Measurements from ENCODE around the gene IPO5. TPM values are rescaled to one million over a fixed set of nuclear protein-coding genes. Genes with fewer than 3 reads are reported as not detected.

The IPO5 gene
- total and polyA plus RNA-seq, 2 of the 4 experiments (the other 2 are of a cell fraction), result 89.2 to 270 TPM

DNA sequence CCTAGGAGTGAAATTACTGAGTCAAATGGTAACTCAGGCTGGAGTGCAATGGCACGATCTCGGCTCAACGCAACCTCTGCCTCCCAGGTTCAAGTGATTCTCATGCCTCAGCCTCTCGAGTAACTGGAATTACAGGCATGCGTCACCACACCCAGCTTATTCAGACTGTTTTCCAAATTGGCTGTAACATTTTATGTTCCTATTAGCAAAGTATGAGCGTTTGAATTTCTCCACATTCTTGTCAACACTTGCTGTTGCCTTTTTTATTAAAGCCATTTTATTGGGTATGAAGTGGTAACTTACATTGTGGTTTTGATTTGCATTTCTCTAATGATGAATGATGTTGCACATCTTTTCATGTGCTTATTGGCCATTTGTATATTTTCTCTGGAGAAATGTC, 7.9 kb downstream of the IPO5 start:
- no peak overlapping the region for H2BK15ac ChIP-seq (ENCODE audit: low read depth, low read length)
- H2AK5ac ChIP-seq (ENCODE audit: low read depth, low read length), result no peak overlapping the region
- BruUV-seq (replicated peaks), result no TSS peak
- POLR2A ChIA-PET (ENCODE audit: unreplicated experiment), result no interaction called here
- TF ChIP-seq RFX5 (IDR thresholded peaks at IDR 0.05; ENCODE audit: low read depth, low read length) (no peak), POLR2A (IDR thresholded peaks at IDR 0.05; ENCODE audit: low read depth, low read length) (no peak), NFE2L2 (IDR thresholded peaks at IDR 0.05; ENCODE audit: low read depth, low read length) (no peak), CHD1 (IDR thresholded peaks at IDR 0.05; ENCODE audit: low read depth, low read length) (no peak), MAFK (IDR thresholded peaks at IDR 0.05; ENCODE audit: low read depth, low read length) (no peak), RCOR1 (IDR thresholded peaks at IDR 0.05; ENCODE audit: insufficient replicate concordance, low read length) (no peak), CEBPB (IDR thresholded peaks at IDR 0.05; ENCODE audit: low read depth, low read length) (no peak), BHLHE40 (IDR thresholded peaks at IDR 0.05; ENCODE audit: low read depth, low read length) (no peak), MAZ (IDR thresholded peaks at IDR 0.05; ENCODE audit: borderline replicate concordance, low read depth, low read length) (no peak), FOS (IDR thresholded peaks at IDR 0.05; ENCODE audit: low read depth, low read length) (no peak), SMC3 (IDR thresholded peaks at IDR 0.05; ENCODE audit: low read depth, low read length) (no peak), RAD21 (IDR thresholded peaks at IDR 0.05; ENCODE audit: low read length) (no peak)
- TF ChIP-seq, protein P1, sequence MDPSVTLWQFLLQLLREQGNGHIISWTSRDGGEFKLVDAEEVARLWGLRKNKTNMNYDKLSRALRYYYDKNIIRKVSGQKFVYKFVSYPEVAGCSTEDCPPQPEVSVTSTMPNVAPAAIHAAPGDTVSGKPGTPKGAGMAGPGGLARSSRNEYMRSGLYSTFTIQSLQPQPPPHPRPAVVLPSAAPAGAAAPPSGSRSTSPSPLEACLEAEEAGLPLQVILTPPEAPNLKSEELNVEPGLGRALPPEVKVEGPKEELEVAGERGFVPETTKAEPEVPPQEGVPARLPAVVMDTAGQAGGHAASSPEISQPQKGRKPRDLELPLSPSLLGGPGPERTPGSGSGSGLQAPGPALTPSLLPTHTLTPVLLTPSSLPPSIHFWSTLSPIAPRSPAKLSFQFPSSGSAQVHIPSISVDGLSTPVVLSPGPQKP (IDR thresholded peaks at IDR 0.05; ENCODE audit: borderline replicate concordance, low read depth, low read length), result no peak
- TF ChIP-seq, protein P2, sequence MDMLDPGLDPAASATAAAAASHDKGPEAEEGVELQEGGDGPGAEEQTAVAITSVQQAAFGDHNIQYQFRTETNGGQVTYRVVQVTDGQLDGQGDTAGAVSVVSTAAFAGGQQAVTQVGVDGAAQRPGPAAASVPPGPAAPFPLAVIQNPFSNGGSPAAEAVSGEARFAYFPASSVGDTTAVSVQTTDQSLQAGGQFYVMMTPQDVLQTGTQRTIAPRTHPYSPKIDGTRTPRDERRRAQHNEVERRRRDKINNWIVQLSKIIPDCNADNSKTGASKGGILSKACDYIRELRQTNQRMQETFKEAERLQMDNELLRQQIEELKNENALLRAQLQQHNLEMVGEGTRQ (IDR thresholded peaks at IDR 0.05; ENCODE audit: low read depth, low read length), result no peak
- TF ChIP-seq, protein P3, sequence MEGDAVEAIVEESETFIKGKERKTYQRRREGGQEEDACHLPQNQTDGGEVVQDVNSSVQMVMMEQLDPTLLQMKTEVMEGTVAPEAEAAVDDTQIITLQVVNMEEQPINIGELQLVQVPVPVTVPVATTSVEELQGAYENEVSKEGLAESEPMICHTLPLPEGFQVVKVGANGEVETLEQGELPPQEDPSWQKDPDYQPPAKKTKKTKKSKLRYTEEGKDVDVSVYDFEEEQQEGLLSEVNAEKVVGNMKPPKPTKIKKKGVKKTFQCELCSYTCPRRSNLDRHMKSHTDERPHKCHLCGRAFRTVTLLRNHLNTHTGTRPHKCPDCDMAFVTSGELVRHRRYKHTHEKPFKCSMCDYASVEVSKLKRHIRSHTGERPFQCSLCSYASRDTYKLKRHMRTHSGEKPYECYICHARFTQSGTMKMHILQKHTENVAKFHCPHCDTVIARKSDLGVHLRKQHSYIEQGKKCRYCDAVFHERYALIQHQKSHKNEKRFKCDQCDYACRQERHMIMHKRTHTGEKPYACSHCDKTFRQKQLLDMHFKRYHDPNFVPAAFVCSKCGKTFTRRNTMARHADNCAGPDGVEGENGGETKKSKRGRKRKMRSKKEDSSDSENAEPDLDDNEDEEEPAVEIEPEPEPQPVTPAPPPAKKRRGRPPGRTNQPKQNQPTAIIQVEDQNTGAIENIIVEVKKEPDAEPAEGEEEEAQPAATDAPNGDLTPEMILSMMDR (conservative IDR thresholded peaks at IDR 0.05; ENCODE audit: low read depth, low read length), result no peak
- no peak overlapping the region for H3K4me2 ChIP-seq (ENCODE audit: low read depth, low read length)
- H3K18ac ChIP-seq (ENCODE audit: low read depth, low read length), result no peak overlapping the region
- H3K9me1 ChIP-seq (ENCODE audit: insufficient read depth, low read length), result no peaks in the 10 kb centered on the region
- CTCF ChIA-PET, result no interaction called here
- H4K91ac ChIP-seq (ENCODE audit: insufficient read depth, low read depth, low read length), result no peak overlapping the region
- H4K5ac ChIP-seq (ENCODE audit: low read depth, low read length), result no peak overlapping the region
- dilution Hi-C loops (cut with HindIII; ENCODE audit: low sequenced_read_pairs, unreplicated experiment) (no loop called here), intact Hi-C loops (cut with micrococcal nuclease) (no loop called here), in situ Hi-C loops (cut with MboI; ENCODE audit: low sequenced_read_pairs) (no loop called here)
- no peak overlapping the region for H3K14ac ChIP-seq (replicated peaks; ENCODE audit: low read depth, low read length)
- H2BK5ac ChIP-seq (ENCODE audit: low read depth, low read length, poor library complexity, severe bottlenecking), result no peak overlapping the region
- no peak overlapping the region for H4K8ac ChIP-seq (ENCODE audit: low read depth in 2 of 2, low read length in 2 of 2)
- no peak overlapping the region for H2BK20ac ChIP-seq (ENCODE audit: low read depth, low read length)
- no peak overlapping the region for H2AK9ac ChIP-seq (replicated peaks; ENCODE audit: low read depth, low read length, poor library complexity)
- H3K27me3 ChIP-seq (ENCODE audit: control insufficient read depth, insufficient read depth, low read length), result no peaks in the 10 kb centered on the region
- H2BK120ac ChIP-seq (ENCODE audit: low read depth, low read length), result no peak overlapping the region
- H4K20me1 ChIP-seq (ENCODE audit: insufficient read depth, low read length), result no peaks in the 10 kb centered on the region
- H3K9me3 ChIP-seq (ENCODE audit: control insufficient read depth, insufficient read depth, low read length), result no peaks in the 10 kb centered on the region
- no CpG with 5 or more reads among the region's 6 CpGs for WGBS, 2 experiments (ENCODE audit: extremely low coverage in 2 of 2, insufficient read length in 1 of 2)
- H3K9ac ChIP-seq (ENCODE audit: low read depth, low read length), result no peak overlapping the region
- DNase-seq (no peak), ATAC-seq (ENCODE audit: low read depth) (no peak)
- H3K4me3 ChIP-seq (ENCODE audit: insufficient read depth, low read depth, low read length), result no peak overlapping the region
- H3K4me1 ChIP-seq (ENCODE audit: control insufficient read depth, insufficient read depth, low read length), result no peaks in the 10 kb centered on the region
- no peak overlapping the region for H3K4ac ChIP-seq (ENCODE audit: low read depth, low read length)
- H3K56ac ChIP-seq (ENCODE audit: extremely low read depth, insufficient read depth, low read length), result no peak overlapping the region
- H3K27ac ChIP-seq (ENCODE audit: insufficient read depth, low read length), result no peak overlapping the region
- H3K23ac ChIP-seq (ENCODE audit: low read depth, low read length), result no peak overlapping the region
- no peaks in the 10 kb centered on the region for H3K79me1 ChIP-seq (ENCODE audit: low read depth in 1 of 2, low read length in 2 of 2)
- no peak overlapping the region for H2AFZ ChIP-seq (replicated peaks; ENCODE audit: low read length, poor library complexity)
- H3K36me3 ChIP-seq (ENCODE audit: control insufficient read depth, insufficient read depth, low read length), result no peaks in the 10 kb centered on the region

Data from IMR-90 (cell line).